ENCODE results near the gene TRIM8. TPM values are rescaled to one million over a fixed set of nuclear protein-coding genes. Genes with fewer than 3 reads are reported as not detected.

TRIM8 gene
- total and polyA plus RNA-seq, 2 donors (not counting 3 experiments of a cell fraction or from before 2014, with no cell fraction given), result 74.1 to 114 TPM

GRCh38 chr10:102602272-102603045, 41.8 kb upstream of the TRIM8 start:
- peaks cover 0 to 2% of the 10 kb centered on the region in 2 experiments for H3K36me3 ChIP-seq (ENCODE audit: control insufficient read depth in 2 of 2, extremely low read depth in 1 of 2, insufficient read depth in 2 of 2, low read length in 2 of 2)
- H3K4me1 ChIP-seq (ENCODE audit: control insufficient read depth, extremely low read depth, insufficient read depth, low read length), result peaks cover 66% of the 10 kb centered on the region
- no peaks in the 10 kb centered on the region for H4K20me1 ChIP-seq (replicated peaks; ENCODE audit: control insufficient read depth, extremely low read depth, insufficient read depth, low read length)
- no peak overlapping the region for H3K27ac ChIP-seq (ENCODE audit: insufficient read depth, low read depth, low read length)
- ChIA-PET CTCF (interaction anchor here (0.8 to 5.1 kb wide), 5 partner anchors 9 to 42 kb away, joined by 3 to 23 read pairs (median 4); partner anchors contain the start of gene TRIM8), POLR2A (interaction anchor here (0.6 kb wide), 1 partner anchor 43 kb away, joined by 7 read pairs; no protein-coding TSS in a partner anchor)
- no peaks in the 10 kb centered on the region for H3K79me2 ChIP-seq (ENCODE audit: control insufficient read depth, insufficient read depth, low read length)
- no peak overlapping the region for H3K4me2 ChIP-seq (ENCODE audit: insufficient read depth, low read length)
- intact Hi-C loops (cut with micrococcal nuclease) (no loop called here), dilution Hi-C loops (cut with MboI; ENCODE audit: extremely low pct_ligation_motif_present, low sequenced_read_pairs) (no loop called here)
- no peak for TF ChIP-seq POLR2A (IDR thresholded peaks at IDR 0.05; ENCODE audit: low read depth, low read length)
- TF ChIP-seq GATA2 (IDR thresholded peaks at IDR 0.05; ENCODE audit: insufficient read depth, insufficient read length, low read depth, low read length), result no peak
- TF ChIP-seq, protein P1, sequence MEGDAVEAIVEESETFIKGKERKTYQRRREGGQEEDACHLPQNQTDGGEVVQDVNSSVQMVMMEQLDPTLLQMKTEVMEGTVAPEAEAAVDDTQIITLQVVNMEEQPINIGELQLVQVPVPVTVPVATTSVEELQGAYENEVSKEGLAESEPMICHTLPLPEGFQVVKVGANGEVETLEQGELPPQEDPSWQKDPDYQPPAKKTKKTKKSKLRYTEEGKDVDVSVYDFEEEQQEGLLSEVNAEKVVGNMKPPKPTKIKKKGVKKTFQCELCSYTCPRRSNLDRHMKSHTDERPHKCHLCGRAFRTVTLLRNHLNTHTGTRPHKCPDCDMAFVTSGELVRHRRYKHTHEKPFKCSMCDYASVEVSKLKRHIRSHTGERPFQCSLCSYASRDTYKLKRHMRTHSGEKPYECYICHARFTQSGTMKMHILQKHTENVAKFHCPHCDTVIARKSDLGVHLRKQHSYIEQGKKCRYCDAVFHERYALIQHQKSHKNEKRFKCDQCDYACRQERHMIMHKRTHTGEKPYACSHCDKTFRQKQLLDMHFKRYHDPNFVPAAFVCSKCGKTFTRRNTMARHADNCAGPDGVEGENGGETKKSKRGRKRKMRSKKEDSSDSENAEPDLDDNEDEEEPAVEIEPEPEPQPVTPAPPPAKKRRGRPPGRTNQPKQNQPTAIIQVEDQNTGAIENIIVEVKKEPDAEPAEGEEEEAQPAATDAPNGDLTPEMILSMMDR (IDR thresholded peaks at IDR 0.05; ENCODE audit: extremely low read depth in 1 of 2, insufficient read depth in 1 of 2, low read depth in 1 of 2, low read length in 2 of 2), result no peak
- TF ChIP-seq FOS (IDR thresholded peaks at IDR 0.05; ENCODE audit: borderline replicate concordance, insufficient read depth, low read length), result no peak
- no peak for TF ChIP-seq EZH2 (IDR thresholded peaks at IDR 0.05; ENCODE audit: borderline replicate concordance, low read depth, low read length, severe bottlenecking)
- no peak for TF ChIP-seq JUN (IDR thresholded peaks at IDR 0.05; ENCODE audit: borderline replicate concordance, insufficient read depth, insufficient read length, low read depth)
- TF ChIP-seq MYC (IDR thresholded peaks at IDR 0.05; ENCODE audit: low read depth, low read length), result no peak
- no peak overlapping the region for H3K9ac ChIP-seq (replicated peaks; ENCODE audit: extremely low read depth, insufficient read depth, low read length)
- FAIRE-seq (no peak), DNase-seq (ENCODE audit: low read depth, low spot score) (no peak)
- no peaks in the 10 kb centered on the region for H3K9me1 ChIP-seq (replicated peaks; ENCODE audit: control insufficient read depth, extremely low read depth, insufficient read depth, low read length)
- H2AFZ ChIP-seq (ENCODE audit: low read depth, low read length), result no peak overlapping the region
- H3K27me3 ChIP-seq (ENCODE audit: control insufficient read depth in 2 of 2, insufficient read depth in 2 of 2, low read length in 2 of 2), result no peaks in the 10 kb centered on the region
- no TSS peak for BruUV-seq (replicated peaks)
- H3K4me3 ChIP-seq (replicated peaks in 1 of 3; ENCODE audit: insufficient read depth in 1 of 3, low read depth in 1 of 3, low read length in 3 of 3), result no peak overlapping the region
- H3K9me3 ChIP-seq (replicated peaks; ENCODE audit: control insufficient read depth, insufficient read depth, low read length), result no peaks in the 10 kb centered on the region

Measured in endothelial cell of umbilical vein (primary cell).